HepG2 (cell line): ENCODE data around the gene VCP. TPM values are rescaled to one million over a fixed set of nuclear protein-coding genes. Genes with fewer than 3 reads are reported as not detected.

Experiments used
- ATM ChIP-seq: fragments of 450-650 bp; IDR thresholded peaks from 2 replicates; pipeline ENCODE4 v1.7.1; 2017; ENCODE audit warnings: mild to moderate bottlenecking, borderline replicate concordance
- E2F1 ChIP-seq: sonication (generic); formaldehyde crosslinking; IDR thresholded peaks from 2 replicates; pipeline ENCODE4 v1.5.0; 2020; ENCODE audit warnings: missing genetic modification reagents
- KAT8 ChIP-seq: IDR thresholded peaks from 2 replicates; pipeline ENCODE4 v1.6.1; 2016; ENCODE audit warnings: missing genetic modification reagents, missing compliant biosample characterization
- PITX1 ChIP-seq: sonication (generic); formaldehyde crosslinking; IDR thresholded peaks from 2 replicates; pipeline ENCODE4 v1.5.1; 2020; ENCODE audit warnings: mild to moderate bottlenecking, missing genetic modification reagents
- PPARG ChIP-seq: conservative IDR thresholded peaks from 2 replicates; pipeline ENCODE4 v1.6.1; 2016; ENCODE audit warnings: missing biosample characterization, missing genetic modification reagents
- PRDM10 ChIP-seq: sonication (generic); formaldehyde crosslinking; IDR thresholded peaks from 2 replicates; pipeline ENCODE4 v1.4.0; 2020; ENCODE audit warnings: low read depth, missing genetic modification reagents
- PRMT3 ChIP-seq: sonication (generic); formaldehyde crosslinking; IDR thresholded peaks from 2 replicates; pipeline ENCODE4 v1.8.1; 2022; ENCODE audit warnings: low read depth, mild to moderate bottlenecking, moderate library complexity, missing genetic modification reagents, borderline replicate concordance
- SP140L ChIP-seq: sonication (generic); formaldehyde crosslinking; IDR thresholded peaks from 2 replicates; pipeline ENCODE4 v1.4.0; 2020; ENCODE audit warnings: missing genetic modification reagents, borderline replicate concordance
- THYN1 ChIP-seq: sonication (generic); formaldehyde crosslinking; IDR thresholded peaks from 2 replicates; pipeline ENCODE4 v1.8.1; 2023; ENCODE audit warnings: low read depth, mild to moderate bottlenecking, moderate library complexity, missing genetic modification reagents, borderline replicate concordance
- TIGD3 ChIP-seq: sonication (generic); formaldehyde crosslinking; IDR thresholded peaks from 2 replicates; pipeline ENCODE4 v1.5.1; 2020; ENCODE audit warnings: mild to moderate bottlenecking, missing genetic modification reagents, borderline replicate concordance
- TOPORS ChIP-seq: sonication (generic); formaldehyde crosslinking; IDR thresholded peaks from 2 replicates; pipeline ENCODE4 v1.8.0; 2023; ENCODE audit warnings: mild to moderate bottlenecking, missing genetic modification reagents
- ZBTB3 ChIP-seq: sonication (generic); formaldehyde crosslinking; IDR thresholded peaks from 2 replicates; pipeline ENCODE4 v1.4.0; 2020; ENCODE audit warnings: low read depth, mild to moderate bottlenecking, moderate library complexity, missing genetic modification reagents, borderline replicate concordance
- ZBTB8A ChIP-seq: sonication (generic); formaldehyde crosslinking; IDR thresholded peaks from 2 replicates; pipeline ENCODE4 v1.4.0; 2020; ENCODE audit warnings: mild to moderate bottlenecking, low read depth, missing genetic modification reagents, borderline replicate concordance
- ZNF414 ChIP-seq: sonication (generic); formaldehyde crosslinking; IDR thresholded peaks from 2 replicates; pipeline ENCODE4 v1.5.0; 2020; ENCODE audit warnings: missing genetic modification reagents
- ZNF563 ChIP-seq: sonication (generic); formaldehyde crosslinking; IDR thresholded peaks from 2 replicates; pipeline ENCODE4 v1.8.0; 2022; ENCODE audit warnings: mild to moderate bottlenecking, moderate library complexity, missing genetic modification reagents
- ZNF746 ChIP-seq: sonication (generic); formaldehyde crosslinking; IDR thresholded peaks from 2 replicates; pipeline ENCODE4 v1.8.0; 2022; ENCODE audit warnings: mild to moderate bottlenecking, missing genetic modification reagents
- ZNF780A ChIP-seq: sonication (generic); formaldehyde crosslinking; IDR thresholded peaks from 2 replicates; pipeline ENCODE4 v1.8.0; 2022; ENCODE audit warnings: mild to moderate bottlenecking, missing genetic modification reagents, moderate library complexity
- ZNF883 ChIP-seq: sonication (generic); formaldehyde crosslinking; IDR thresholded peaks from 2 replicates; pipeline ENCODE4 v1.5.1; 2020; ENCODE audit warnings: mild to moderate bottlenecking, missing genetic modification reagents; ENCODE audit errors: not compliant biosample characterization
- polyA plus RNA-seq, 8 experiments: library from polyadenylated mRNA; depleted of rRNA in 3 of 8; stranded (reverse) in 7 of 8; unstranded in 1 of 8; fragments of >200 nt; fragmentation: Illumina TruSeq in 4 of 8; extraction: Trizol in 4 of 8; gene quantifications; 2 replicates each; pipeline versions ENCODE4 v1.2.1 to v1.2.3, GENCODE V29; 2011 to 2016; ENCODE audit warnings: low read depth in 4 of 8, missing spikeins in 1 of 8, mixed read lengths in 1 of 8; ENCODE audit not compliant: insufficient read depth in 1 of 8
- total RNA-seq, 5 experiments: library from RNA; depleted of rRNA; stranded (reverse); fragments of >200 nt; fragmentation: Illumina TruSeq; extraction: Trizol; gene quantifications; 2 replicates each; pipeline ENCODE4 v1.2.3, GENCODE V29; 2016; ENCODE audit warnings: low read depth in 1 of 5

The VCP gene
- total and polyA plus RNA-seq, 2 of the 13 experiments (the other 11 are each of a cell fraction or from before 2014, with no cell fraction given): 143 to 391 TPM

GRCh38 chr9:35072461-35073278 lies at the start of gene VCP (continued):
- TF ChIP-seq TIGD3 (CRISPR knock-in tag) (0 out of 2 replicates have a peak, but pooled peaks have one; percentile 71), THYN1 (CRISPR knock-in tag) (no peak), ZNF563 (CRISPR knock-in tag) (no peak), PITX1 (CRISPR knock-in tag) (peak; percentile 99), PRDM10 (CRISPR knock-in tag) (peak; percentile 59; the same call in 1 of the 2 replicates), PPARG (CRISPR knock-in tag) (no peak), E2F1 (CRISPR knock-in tag) (no peak), ZNF414 (CRISPR knock-in tag) (no peak), ZNF746 (CRISPR knock-in tag) (no peak), PRMT3 (no peak), TOPORS (peak; percentile 57), ATM (no peak), ZBTB8A (CRISPR knock-in tag) (no peak), SP140L (CRISPR knock-in tag) (no peak), ZNF780A (CRISPR knock-in tag) (no peak), KAT8 (CRISPR knock-in tag) (peak; percentile 63; the same call in 1 of the 2 replicates), ZBTB3 (CRISPR knock-in tag) (no peak), ZNF883 (CRISPR knock-in tag) (no peak)
